ENCODE measurements around the gene GNS.

Gene GNS

DNA sequence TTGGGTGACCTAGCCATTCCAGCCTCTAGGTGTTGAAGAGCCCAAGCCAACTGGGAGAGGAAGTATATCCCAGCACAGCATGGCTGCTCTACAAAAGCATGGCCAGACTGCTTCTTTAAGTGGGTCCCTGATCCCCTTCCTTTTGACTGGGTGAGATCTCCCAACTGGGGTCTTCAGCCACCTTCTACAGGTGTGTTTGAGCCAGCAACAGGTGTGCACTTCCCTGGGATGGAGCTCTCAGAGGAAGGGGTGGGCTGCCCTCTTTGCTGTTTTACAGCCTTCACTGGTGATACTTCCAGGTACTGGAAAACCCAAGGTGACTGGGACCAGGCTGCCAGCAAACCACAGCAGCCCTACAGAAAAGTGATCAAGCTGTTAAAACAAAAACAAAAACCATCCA is 14.2 kb upstream of the GNS start:
- TF ChIP-seq POLR2A (IDR thresholded peaks at IDR 0.05; ENCODE audit: low read depth, low read length) (no peak), POLR2AphosphoS5 (IDR thresholded peaks at IDR 0.05; ENCODE audit: low read depth, low read length) (no peak), TAF1 (IDR thresholded peaks at IDR 0.05; ENCODE audit: borderline replicate concordance, low read depth, low read length) (no peak)
- no peak for DNase-seq (ENCODE audit: insufficient read length)
- no peak for FAIRE-seq

DNA sequence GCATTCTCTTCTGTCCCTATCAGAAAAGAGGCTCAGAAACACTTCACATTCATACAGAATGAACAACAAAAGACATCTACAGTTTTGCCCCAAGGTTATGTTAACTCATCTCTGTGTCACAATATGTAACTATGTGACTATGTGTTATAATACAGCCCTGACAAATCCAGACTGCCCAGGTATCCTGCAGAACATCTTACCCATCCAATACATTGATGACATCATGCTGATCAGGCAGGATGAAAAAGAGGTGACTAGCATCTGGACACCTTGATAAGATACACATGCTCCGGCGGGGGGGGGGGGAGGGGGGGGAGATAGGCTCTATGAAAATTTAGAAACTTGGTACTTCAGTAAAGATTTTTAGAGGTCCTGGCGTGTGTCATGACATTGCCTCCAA is 8.3 kb upstream of the GNS start:
- no peak for FAIRE-seq
- TF ChIP-seq POLR2A (IDR thresholded peaks at IDR 0.05; ENCODE audit: low read depth, low read length) (no peak), POLR2AphosphoS5 (IDR thresholded peaks at IDR 0.05; ENCODE audit: low read depth, low read length) (no peak), TAF1 (IDR thresholded peaks at IDR 0.05; ENCODE audit: borderline replicate concordance, low read depth, low read length) (no peak)
- no peak for DNase-seq (ENCODE audit: insufficient read length)

- DNase-seq (ENCODE audit: insufficient read length) (no peak), FAIRE-seq (no peak)
- TF ChIP-seq POLR2AphosphoS5 (IDR thresholded peaks at IDR 0.05; ENCODE audit: low read depth, low read length) (no peak), TAF1 (IDR thresholded peaks at IDR 0.05; ENCODE audit: borderline replicate concordance, low read depth, low read length) (no peak), POLR2A (IDR thresholded peaks at IDR 0.05; ENCODE audit: low read depth, low read length) (no peak)
These were observed 1.8 kb upstream of the GNS start for GRCh38 chr12:64760808-64761573.

- FAIRE-seq (peak; percentile 60), DNase-seq (ENCODE audit: insufficient read length) (no peak)
- TF ChIP-seq POLR2A (IDR thresholded peaks at IDR 0.05; ENCODE audit: low read depth, low read length), result no peak
- TF ChIP-seq POLR2AphosphoS5 (IDR thresholded peaks at IDR 0.05; ENCODE audit: low read depth, low read length), result no peak
- no peak for TF ChIP-seq TAF1 (IDR thresholded peaks at IDR 0.05; ENCODE audit: borderline replicate concordance, low read depth, low read length)
These were observed 1.4 kb downstream of the GNS start for GRCh38 chr12:64757771-64758170.

GRCh38 chr12:64756376-64756775 is 2.8 kb downstream of the GNS start:
- DNase-seq (ENCODE audit: insufficient read length) (no peak), FAIRE-seq (no peak)

DNA sequence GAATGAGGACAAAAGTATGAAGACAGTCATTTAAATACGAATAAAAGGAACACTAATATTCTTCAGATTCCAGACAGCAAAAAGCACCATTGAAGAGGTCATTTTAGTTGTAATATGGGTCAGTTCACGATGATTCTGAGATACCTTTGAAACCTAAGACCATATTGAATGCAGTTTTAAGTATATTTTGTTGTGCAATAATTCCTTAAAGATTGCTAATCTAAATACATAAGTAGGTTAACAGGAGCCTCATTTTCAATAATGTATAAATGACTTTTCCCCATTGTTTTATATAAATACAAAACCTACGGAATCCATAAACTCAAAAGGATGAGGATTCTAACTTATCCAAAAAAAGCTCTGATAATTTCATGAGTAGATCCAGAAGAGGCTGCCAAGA is 5.8 kb downstream of the GNS start:
- DNase-seq (ENCODE audit: insufficient read length) (no peak), FAIRE-seq (no peak)
- no peak for TF ChIP-seq POLR2AphosphoS5 (IDR thresholded peaks at IDR 0.05; ENCODE audit: low read depth, low read length)
- TF ChIP-seq TAF1 (IDR thresholded peaks at IDR 0.05; ENCODE audit: borderline replicate concordance, low read depth, low read length), result no peak
- no peak for TF ChIP-seq POLR2A (IDR thresholded peaks at IDR 0.05; ENCODE audit: low read depth, low read length)

More at GRCh38 chr12:64756376-64756775, 2.8 kb downstream of the GNS start:
- TF ChIP-seq POLR2AphosphoS5 (IDR thresholded peaks at IDR 0.05; ENCODE audit: low read depth, low read length) (no peak), TAF1 (IDR thresholded peaks at IDR 0.05; ENCODE audit: borderline replicate concordance, low read depth, low read length) (no peak), POLR2A (IDR thresholded peaks at IDR 0.05; ENCODE audit: low read depth, low read length) (no peak)

- TF ChIP-seq TAF1 (IDR thresholded peaks at IDR 0.05; ENCODE audit: borderline replicate concordance, low read depth, low read length) (no peak), POLR2AphosphoS5 (IDR thresholded peaks at IDR 0.05; ENCODE audit: low read depth, low read length) (no peak)
- FAIRE-seq (no peak), DNase-seq (ENCODE audit: insufficient read length) (no peak)
These were observed 6.4 kb downstream of the GNS start for GRCh38 chr12:64752833-64753238.

GRCh38 chr12:64752032-64752431 is 7.2 kb downstream of the GNS start:
- DNase-seq (ENCODE audit: insufficient read length) (no peak), FAIRE-seq (no peak)
- no peak for TF ChIP-seq TAF1 (IDR thresholded peaks at IDR 0.05; ENCODE audit: borderline replicate concordance, low read depth, low read length)
- TF ChIP-seq POLR2A (IDR thresholded peaks at IDR 0.05; ENCODE audit: low read depth, low read length), result no peak
- TF ChIP-seq POLR2AphosphoS5 (IDR thresholded peaks at IDR 0.05; ENCODE audit: low read depth, low read length), result no peak

DNA sequence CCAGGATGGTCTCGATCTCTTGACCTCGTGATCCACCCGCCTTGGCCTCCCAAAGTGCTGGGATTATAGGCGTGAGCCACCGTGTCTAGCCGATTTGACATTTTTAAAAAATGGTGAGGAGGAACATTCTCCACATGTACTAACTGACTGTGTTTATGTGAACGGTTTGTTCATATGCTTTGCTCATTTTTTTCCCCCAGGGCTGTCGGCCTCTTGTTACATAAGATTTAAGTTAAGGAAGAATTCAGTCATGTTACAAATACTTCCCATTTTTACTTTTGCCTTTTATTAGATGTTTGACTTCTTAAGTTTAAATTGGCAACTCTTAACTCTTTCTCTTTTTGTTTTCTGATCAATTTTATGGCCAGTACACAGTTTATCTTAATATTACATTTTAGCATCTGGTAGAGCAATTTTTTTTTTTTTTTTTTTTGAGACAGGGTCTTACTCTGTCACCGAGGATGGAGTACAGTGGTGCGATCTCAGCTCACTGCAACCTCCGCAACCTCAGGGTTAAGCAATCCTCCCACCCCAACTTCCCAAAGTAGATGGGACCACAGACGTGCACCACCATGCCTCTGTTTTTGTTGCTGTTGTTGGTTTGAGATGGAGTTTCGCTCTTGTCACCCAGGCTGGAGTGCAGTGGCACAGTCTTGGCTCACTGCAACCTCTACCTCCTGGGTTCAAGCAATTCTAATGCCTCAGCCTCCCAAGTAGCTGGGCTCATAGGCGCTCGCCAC is 9.6 kb downstream of the GNS start:
- TF ChIP-seq POLR2A (IDR thresholded peaks at IDR 0.05; ENCODE audit: low read depth, low read length) (no peak), POLR2AphosphoS5 (IDR thresholded peaks at IDR 0.05; ENCODE audit: low read depth, low read length) (no peak), TAF1 (IDR thresholded peaks at IDR 0.05; ENCODE audit: borderline replicate concordance, low read depth, low read length) (no peak)
- FAIRE-seq (no peak), DNase-seq (ENCODE audit: insufficient read length) (no peak)

GRCh38 chr12:64747695-64748094 is 11.5 kb downstream of the GNS start:
- no peak for FAIRE-seq
- TF ChIP-seq POLR2A (IDR thresholded peaks at IDR 0.05; ENCODE audit: low read depth, low read length) (no peak), TAF1 (IDR thresholded peaks at IDR 0.05; ENCODE audit: borderline replicate concordance, low read depth, low read length) (no peak), POLR2AphosphoS5 (IDR thresholded peaks at IDR 0.05; ENCODE audit: low read depth, low read length) (no peak)
- DNase-seq (ENCODE audit: insufficient read length), result no peak

DNA sequence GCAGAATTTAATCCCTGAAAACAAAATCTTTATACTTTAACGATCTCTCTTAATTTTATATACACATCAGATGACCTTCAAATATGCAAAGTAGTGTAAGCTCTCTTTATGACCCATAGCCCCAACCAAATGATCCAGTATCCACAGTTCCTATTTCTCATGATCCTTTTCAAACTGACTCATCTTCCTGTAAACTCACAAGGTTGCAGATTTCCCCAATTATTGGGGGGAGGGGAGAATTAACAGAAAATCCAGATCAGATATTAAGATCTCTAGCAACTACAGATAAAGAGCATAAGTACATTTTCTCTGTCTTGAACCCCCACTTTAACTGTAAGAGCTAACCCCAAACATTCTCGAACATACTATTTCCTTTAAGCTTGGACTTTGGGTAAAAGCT is 12.5 kb downstream of the GNS start:
- TF ChIP-seq POLR2AphosphoS5 (IDR thresholded peaks at IDR 0.05; ENCODE audit: low read depth, low read length), result no peak
- DNase-seq (ENCODE audit: insufficient read length) (no peak), FAIRE-seq (no peak)

DNA sequence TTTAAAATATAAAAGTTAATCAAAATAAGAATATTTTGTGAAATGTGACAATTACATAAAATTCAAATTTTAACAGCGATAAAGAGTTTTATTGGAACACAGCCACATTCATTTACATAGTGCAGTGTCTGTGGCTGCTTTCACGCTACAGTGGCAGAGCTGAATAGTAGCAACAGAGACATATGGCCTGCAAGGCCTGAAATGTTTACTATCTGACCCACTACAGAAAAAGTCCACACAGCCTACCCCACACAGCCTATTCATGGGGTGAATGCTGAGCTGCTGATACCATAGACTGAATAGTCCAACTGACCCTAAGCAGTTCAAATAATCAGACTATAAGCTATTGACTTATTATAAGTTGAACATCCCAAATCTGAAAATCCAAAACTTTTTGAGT is 13.2 kb downstream of the GNS start:
- DNase-seq (ENCODE audit: insufficient read length) (no peak), FAIRE-seq (no peak)
- no peak for TF ChIP-seq POLR2A (IDR thresholded peaks at IDR 0.05; ENCODE audit: low read depth, low read length)
- TF ChIP-seq POLR2AphosphoS5 (IDR thresholded peaks at IDR 0.05; ENCODE audit: low read depth, low read length), result no peak
- no peak for TF ChIP-seq TAF1 (IDR thresholded peaks at IDR 0.05; ENCODE audit: borderline replicate concordance, low read depth, low read length)

Measured in GM12892 (cell line).